ENCODE measurements around the gene RFX5.

The RFX5 gene

GRCh38 chr1:151327903-151328674, 19.0 kb downstream of the RFX5 start:
- no peak for TF ChIP-seq CTCF (IDR thresholded peaks at IDR 0.05; ENCODE audit: low read depth, low read length, missing control alignments)
- no peak for DNase-seq (ENCODE audit: low read depth)

GRCh38 chr1:151327223-151327902, 19.7 kb downstream of the RFX5 start, which contains the start of gene PI4KB:
PI4KB (minus strand) TSS chr1:151327416; CDS start chr1:151316481, 10,935 bp downstream.
- no peak for TF ChIP-seq CTCF (IDR thresholded peaks at IDR 0.05; ENCODE audit: low read depth, low read length, missing control alignments)
- peak; percentile 93 for DNase-seq (ENCODE audit: low read depth)
- H3K4me3 ChIP-seq (ENCODE audit: low read depth, low read length): peak within 1 kb of the TSS; percentile 93

More at GRCh38 chr1:151327903-151328674, 19.0 kb downstream of the RFX5 start:
- peak overlapping the region; percentile 93 for H3K4me3 ChIP-seq (ENCODE audit: low read depth, low read length)

- TF ChIP-seq CTCF (IDR thresholded peaks at IDR 0.05; ENCODE audit: low read depth, low read length, missing control alignments): no peak
- H3K4me3 ChIP-seq (ENCODE audit: low read depth, low read length): peak overlapping the region; percentile 93
- DNase-seq (ENCODE audit: low read depth): peak; percentile 43
These were observed 20.3 kb downstream of the RFX5 start for GRCh38 chr1:151326619-151327222.

GRCh38 chr1:151325646-151326429, 21.2 kb downstream of the RFX5 start:
- no peak for DNase-seq (ENCODE audit: low read depth)
- TF ChIP-seq CTCF (IDR thresholded peaks at IDR 0.05; ENCODE audit: low read depth, low read length, missing control alignments): no peak
- peak overlapping the region; percentile 93 for H3K4me3 ChIP-seq (ENCODE audit: low read depth, low read length)

- no peak overlapping the region; the same call in 1 of the 2 replicates for H3K4me3 ChIP-seq (ENCODE audit: low read depth, low read length)
- no peak for DNase-seq (ENCODE audit: low read depth)
- TF ChIP-seq CTCF (IDR thresholded peaks at IDR 0.05; ENCODE audit: low read depth, low read length, missing control alignments): no peak
These were observed 21.8 kb downstream of the RFX5 start for GRCh38 chr1:151325231-151325630.

- TF ChIP-seq CTCF (IDR thresholded peaks at IDR 0.05; ENCODE audit: low read depth, low read length, missing control alignments): no peak
- DNase-seq (ENCODE audit: low read depth): no peak
- H3K4me3 ChIP-seq (ENCODE audit: low read depth, low read length): no peak overlapping the region
These were observed 22.6 kb downstream of the RFX5 start for GRCh38 chr1:151324390-151324930.
